ENCODE data around the gene CDS2. TPM values are rescaled to one million over a fixed set of nuclear protein-coding genes. Genes with fewer than 3 reads are reported as not detected.

CDS2 gene
- total and polyA plus RNA-seq, 4 donors, result 9.6 to 31.6 (median 14.4) TPM

- Histone ChIP-seq H3K4me1 (ENCODE audit: control insufficient read depth in 4 of 4, insufficient read depth in 4 of 4, low read length in 3 of 4) (peaks cover 1 to 40% (median 26%) of the 10 kb centered on the region in 4 donors), H3K9me3 (ENCODE audit: control insufficient read depth in 4 of 4, low read length in 3 of 4) (no peaks in the 10 kb centered on the region), H3K27me3 (ENCODE audit: control insufficient read depth in 4 of 4, insufficient read depth in 4 of 4, low read length in 3 of 4) (no peaks in the 10 kb centered on the region), H3K27ac (ENCODE audit: low read depth in 1 of 2, low read length in 2 of 2) (no peak overlapping the region), H3K9ac (ENCODE audit: low read depth in 1 of 2, low read length in 2 of 2) (no peak overlapping the region), H3K36me3 (ENCODE audit: control insufficient read depth in 4 of 4, insufficient read depth in 3 of 4, low read depth in 1 of 4, low read length in 3 of 4) (peaks cover 3 to 23% (median 12%) of the 10 kb centered on the region in 4 donors), H3K4me3 (ENCODE audit: low read depth in 1 of 3, low read length in 3 of 3) (no peak overlapping the region)
- TF ChIP-seq REST (IDR thresholded peaks at IDR 0.05) (no peak), HNF4A (conservative IDR thresholded peaks at IDR 0.05) (no peak), FOXA2 (IDR thresholded peaks at IDR 0.05) (no peak), YY1 (IDR thresholded peaks at IDR 0.05) (no peak), ZBTB33 (IDR thresholded peaks at IDR 0.05) (no peak), GABPA (IDR thresholded peaks at IDR 0.05 in 1 of 2, conservative IDR thresholded peaks at IDR 0.05 in 1 of 2) (no peak), RAD21 (IDR thresholded peaks at IDR 0.05) (no peak), MAX (IDR thresholded peaks at IDR 0.05) (no peak), RXRA (IDR thresholded peaks at IDR 0.05) (no peak), TAF1 (conservative IDR thresholded peaks at IDR 0.05) (no peak), SP1 (IDR thresholded peaks at IDR 0.05) (no peak), JUND (IDR thresholded peaks at IDR 0.05) (no peak), EGR1 (IDR thresholded peaks at IDR 0.05; ENCODE audit: low read depth in 2 of 2) (no peak), NR2F2 (IDR thresholded peaks at IDR 0.05) (no peak), FOXA1 (IDR thresholded peaks at IDR 0.05) (no peak), ATF3 (IDR thresholded peaks at IDR 0.05) (no peak), HNF4G (IDR thresholded peaks at IDR 0.05) (no peak)
- 82% methylated on average over 7 of the region's 7 CpGs for WGBS
- DNase-seq (ENCODE audit: low spot score), result no peak
Observed at GRCh38 chr20:5188736-5189135, 61.9 kb downstream of the CDS2 start.

GRCh38 chr20:5189917-5190316, 63.1 kb downstream of the CDS2 start:
- peaks cover 3 to 23% (median 14%) of the 10 kb centered on the region in 4 donors for H3K36me3 ChIP-seq (ENCODE audit: control insufficient read depth in 4 of 4, insufficient read depth in 3 of 4, low read depth in 1 of 4, low read length in 3 of 4)
- no peak overlapping the region for H3K4me3 ChIP-seq (ENCODE audit: low read depth in 1 of 3, low read length in 3 of 3)
- no peak for DNase-seq (ENCODE audit: low spot score)
- no peak overlapping the region for H3K9ac ChIP-seq (ENCODE audit: low read depth in 1 of 2, low read length in 2 of 2)
- H3K27me3 ChIP-seq (ENCODE audit: control insufficient read depth in 4 of 4, insufficient read depth in 4 of 4, low read length in 3 of 4), result no peaks in the 10 kb centered on the region
- peak overlapping the region; percentile 35 to 58 for H3K27ac ChIP-seq (ENCODE audit: low read depth in 1 of 2, low read length in 2 of 2)
- WGBS, result 32% methylated on average over 6 of the region's 6 CpGs
- H3K4me1 ChIP-seq (ENCODE audit: control insufficient read depth in 4 of 4, insufficient read depth in 4 of 4, low read length in 3 of 4), result peaks cover 1 to 36% (median 21%) of the 10 kb centered on the region in 4 donors
- H3K9me3 ChIP-seq (ENCODE audit: control insufficient read depth in 4 of 4, low read length in 3 of 4), result no peaks in the 10 kb centered on the region
- TF ChIP-seq EGR1 (IDR thresholded peaks at IDR 0.05; ENCODE audit: low read depth in 2 of 2) (no peak), TAF1 (conservative IDR thresholded peaks at IDR 0.05) (peak; percentile 25), HNF4A (conservative IDR thresholded peaks at IDR 0.05) (peak; percentile 39 to 59), YY1 (IDR thresholded peaks at IDR 0.05) (peak; percentile 51), ZBTB33 (IDR thresholded peaks at IDR 0.05) (no peak), RAD21 (IDR thresholded peaks at IDR 0.05) (peak; percentile 51 to 66), FOXA1 (IDR thresholded peaks at IDR 0.05) (no peak), REST (IDR thresholded peaks at IDR 0.05) (no peak), CTCF (IDR thresholded peaks at IDR 0.05; ENCODE audit: low read depth, low read length, missing input control) (no peak), RXRA (IDR thresholded peaks at IDR 0.05) (peak; percentile 29 to 67), FOXA2 (IDR thresholded peaks at IDR 0.05) (no peak)
